DND-41 (cell line): ENCODE data around the gene IL15.

Experiments used
- ATAC-seq: fragments of 200-7000 bp; cut with Tn5 transposase; 3 replicates; pipeline ENCODE4 v1.9.1; 2021; ENCODE audit warnings: low read depth; ENCODE audit not compliant: insufficient read depth
- DNase-seq: peaks from one replicate; pipeline ENCODE4 v3.0.0-alpha.2; 2020
- H2AFZ ChIP-seq: 2 replicates; pipeline ENCODE4 v1.6.0; 2012; ENCODE audit warnings: low read depth, low read length
- H3K27ac ChIP-seq: 2 replicates; pipeline ENCODE4 v1.5.1; 2012; ENCODE audit warnings: low read length, inconsistent platforms
- H3K27me3 ChIP-seq: fragments of 200-600 bp; sonication (generic); 2 replicates; pipeline ENCODE4 v1.6.0; 2012; ENCODE audit warnings: low read length, mild to moderate bottlenecking, inconsistent platforms; ENCODE audit not compliant: insufficient read depth, poor library complexity
- H3K36me3 ChIP-seq: 2 replicates; pipeline ENCODE4 v1.5.1; 2012; ENCODE audit warnings: low read length, inconsistent platforms; ENCODE audit not compliant: insufficient read depth
- H3K4me1 ChIP-seq: 2 replicates; pipeline ENCODE4 v1.5.1; 2012; ENCODE audit warnings: mild to moderate bottlenecking, low read length; ENCODE audit not compliant: insufficient read depth
- H3K4me2 ChIP-seq: 2 replicates; pipeline ENCODE4 v1.6.0; 2012; ENCODE audit warnings: mild to moderate bottlenecking, moderate library complexity, low read length, inconsistent platforms; ENCODE audit not compliant: insufficient read depth
- H3K4me3 ChIP-seq, 2 experiments: fragments of 200-600 bp in 1 of 2; shearing (Covaris generic) in 1 of 2; 2 replicates each; pipeline ENCODE4 v1.5.1; 2012 to 2016; ENCODE audit warnings: inconsistent platforms in 2 of 2, low read length in 2 of 2, mild to moderate bottlenecking in 2 of 2, low read depth in 1 of 2, moderate library complexity in 1 of 2
- H3K79me2 ChIP-seq: 2 replicates; pipeline ENCODE4 v1.6.0; 2012; ENCODE audit warnings: low read length, inconsistent platforms; ENCODE audit not compliant: insufficient read depth
- H3K9ac ChIP-seq: 2 replicates; pipeline ENCODE4 v1.6.0; 2012; ENCODE audit warnings: low read depth, mild to moderate bottlenecking, inconsistent platforms, low read length, moderate library complexity
- H3K9me3 ChIP-seq: 2 replicates; pipeline ENCODE4 v1.5.1; 2012; ENCODE audit warnings: low read length, moderate library complexity, mild to moderate bottlenecking, inconsistent platforms; ENCODE audit not compliant: insufficient read depth, severe bottlenecking
- H4K20me1 ChIP-seq: 2 replicates; pipeline ENCODE4 v1.6.0; 2012; ENCODE audit warnings: low read length; ENCODE audit not compliant: insufficient read depth
- CTCF ChIP-seq: IDR thresholded peaks from 2 replicates; pipeline ENCODE4 v1.5.1; 2012; ENCODE audit warnings: borderline replicate concordance, low read length, moderate library complexity, mild to moderate bottlenecking; ENCODE audit not compliant: poor library complexity, severe bottlenecking; ENCODE audit errors: extremely low read depth
- EZH2 ChIP-seq: IDR thresholded peaks from 3 replicates; pipeline ENCODE4 v1.6.1; 2012; ENCODE audit warnings: borderline replicate concordance, low read depth, mild to moderate bottlenecking, moderate library complexity, low read length, inconsistent platforms; ENCODE audit not compliant: severe bottlenecking

IL15 gene

GRCh38 chr4:141636771-141637460 is 533 bp downstream of the IL15 start:
- H3K4me1 ChIP-seq = peaks cover 19% of the 10 kb centered on the region
- no peak overlapping the region for H3K27ac ChIP-seq
- H3K36me3 ChIP-seq = no peaks in the 10 kb centered on the region
- H3K9ac ChIP-seq = peak overlapping the region; percentile 49
- H3K27me3 ChIP-seq = peaks cover 34% of the 10 kb centered on the region
- peak overlapping the region; percentile 80 for H2AFZ ChIP-seq
- ATAC-seq (peak; percentile 76), DNase-seq (peak; percentile 38)
- peak overlapping the region; percentile 97 for H3K4me2 ChIP-seq
- H4K20me1 ChIP-seq = no peaks in the 10 kb centered on the region
- TF ChIP-seq EZH2 (peak; percentile 80), CTCF (no peak)
- peak overlapping the region; percentile 26 to 68; a peak in 3 of 4 replicates for H3K4me3 ChIP-seq
- no peaks in the 10 kb centered on the region for H3K79me2 ChIP-seq
- H3K9me3 ChIP-seq = no peaks in the 10 kb centered on the region

DNA sequence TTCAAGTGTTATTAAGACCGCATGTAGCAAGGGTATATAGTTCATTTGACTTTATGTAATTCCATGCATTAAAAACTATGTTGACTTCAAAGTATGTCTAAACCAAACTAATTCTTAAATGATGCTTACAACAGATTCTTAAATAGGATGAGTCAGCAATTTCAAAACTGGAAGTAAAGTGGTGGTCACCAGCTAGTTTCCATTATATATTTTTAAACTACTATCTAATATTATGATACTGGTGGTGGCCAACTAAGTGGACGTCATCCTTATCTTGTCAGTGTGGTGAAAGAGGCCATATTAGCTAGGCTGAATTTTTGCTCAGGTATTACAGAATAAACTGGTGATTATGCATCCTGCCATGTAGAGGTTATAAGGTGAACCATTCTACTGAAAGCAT is 1.2 kb downstream of the IL15 start:
- DNase-seq (no peak), ATAC-seq (no peak)
- no peak overlapping the region for H3K4me3 ChIP-seq
- H3K4me1 ChIP-seq = peaks cover 19% of the 10 kb centered on the region
- H3K9ac ChIP-seq = no peak overlapping the region
- peak overlapping the region; percentile 97; the same call in 1 of the 2 replicates for H3K4me2 ChIP-seq
- no peaks in the 10 kb centered on the region for H3K36me3 ChIP-seq
- H3K9me3 ChIP-seq = no peaks in the 10 kb centered on the region
- H3K79me2 ChIP-seq = no peaks in the 10 kb centered on the region
- no peak overlapping the region for H3K27ac ChIP-seq
- TF ChIP-seq EZH2 (no peak), CTCF (no peak)
- no peaks in the 10 kb centered on the region for H4K20me1 ChIP-seq
- H2AFZ ChIP-seq = no peak overlapping the region
- H3K27me3 ChIP-seq = peaks cover 34% of the 10 kb centered on the region

- no peak overlapping the region for H3K27ac ChIP-seq
- no peak for TF ChIP-seq EZH2
- TF ChIP-seq CTCF = no peak
- no peak overlapping the region for H3K4me3 ChIP-seq
- H4K20me1 ChIP-seq = no peaks in the 10 kb centered on the region
- peaks cover 34% of the 10 kb centered on the region for H3K27me3 ChIP-seq
- ATAC-seq (no peak), DNase-seq (no peak)
- no peaks in the 10 kb centered on the region for H3K36me3 ChIP-seq
- no peak overlapping the region for H3K4me2 ChIP-seq
- no peak overlapping the region for H3K9ac ChIP-seq
- peaks cover 19% of the 10 kb centered on the region for H3K4me1 ChIP-seq
- H3K79me2 ChIP-seq = no peaks in the 10 kb centered on the region
- H2AFZ ChIP-seq = no peak overlapping the region
- H3K9me3 ChIP-seq = no peaks in the 10 kb centered on the region
Observed at GRCh38 chr4:141638230-141638629, 1.8 kb downstream of the IL15 start.

GRCh38 chr4:141640696-141641095 is 4.3 kb downstream of the IL15 start:
- no peak overlapping the region for H3K4me2 ChIP-seq
- H3K4me3 ChIP-seq = no peak overlapping the region
- no peak overlapping the region for H2AFZ ChIP-seq
- H3K27ac ChIP-seq = no peak overlapping the region
- H3K9ac ChIP-seq = no peak overlapping the region
- no peak for TF ChIP-seq EZH2
- no peak for TF ChIP-seq CTCF
- no peaks in the 10 kb centered on the region for H3K9me3 ChIP-seq
- H3K27me3 ChIP-seq = peaks cover 26% of the 10 kb centered on the region
- no peak for ATAC-seq
- H4K20me1 ChIP-seq = no peaks in the 10 kb centered on the region
- peaks cover 18% of the 10 kb centered on the region for H3K4me1 ChIP-seq
- no peaks in the 10 kb centered on the region for H3K36me3 ChIP-seq
- no peak for DNase-seq
- H3K79me2 ChIP-seq = no peaks in the 10 kb centered on the region
